HEK293T (cell line): ENCODE results near the gene TXK.

ENCODE experiments used
- CTCF ChIA-PET: fragments of 350-600 bp; formaldehyde crosslinking; extraction: SDS; loops from one replicate; lab custom pipeline; 2021; ENCODE audit warnings: antibody characterized with exemption, inconsistent platforms; lab: Yijun Ruan, JAX
- POLR2A ChIA-PET: fragments of 350-600 bp; formaldehyde crosslinking; extraction: SDS; loops from one replicate; lab custom pipeline; 2020; ENCODE audit warnings: antibody characterized with exemption, inconsistent platforms; lab: Yijun Ruan, JAX
- DNase-seq: peaks from one replicate; pipeline ENCODE4 v3.0.0; 2012; ENCODE audit warnings: mixed read lengths; ENCODE audit errors: extremely low spot score
- ARNT ChIP-seq: fragments of 450-650 bp; IDR thresholded peaks from 2 replicates; pipeline ENCODE4 v1.6.1; 2017; ENCODE audit warnings: mild to moderate bottlenecking
- BHLHE40 ChIP-seq: fragments of 450-650 bp; IDR thresholded peaks from 2 replicates; pipeline ENCODE4 v1.6.1; 2016; ENCODE audit warnings: mild to moderate bottlenecking, moderate library complexity, borderline replicate concordance
- CTBP1 ChIP-seq: fragments of 450-650 bp; IDR thresholded peaks from 2 replicates; pipeline ENCODE4 v1.6.1; 2016; ENCODE audit warnings: borderline replicate concordance
- ELF4 ChIP-seq: fragments of 450-650 bp; IDR thresholded peaks from 2 replicates; pipeline ENCODE4 v1.6.1; 2017; ENCODE audit warnings: antibody characterized with exemption
- FOXA1 ChIP-seq: fragments of 450-650 bp; IDR thresholded peaks from 2 replicates; pipeline ENCODE4 v1.6.1; 2016; ENCODE audit warnings: mild to moderate bottlenecking
- FOXK2 ChIP-seq: fragments of 450-650 bp; IDR thresholded peaks from 2 replicates; pipeline ENCODE4 v1.6.1; 2016; ENCODE audit warnings: mild to moderate bottlenecking
- FOXM1 ChIP-seq: fragments of 450-650 bp; IDR thresholded peaks from 2 replicates; pipeline ENCODE4 v1.6.1; 2017; ENCODE audit warnings: mild to moderate bottlenecking, borderline replicate concordance
- HDGF ChIP-seq: fragments of 450-650 bp; IDR thresholded peaks from 2 replicates; pipeline ENCODE4 v1.6.1; 2017; ENCODE audit warnings: antibody characterized with exemption, borderline replicate concordance
- L3MBTL2 ChIP-seq: fragments of 450-650 bp; conservative IDR thresholded peaks from 2 replicates; pipeline ENCODE4 v1.6.1; 2016; ENCODE audit warnings: mild to moderate bottlenecking
- LEF1 ChIP-seq: fragments of 450-650 bp; IDR thresholded peaks from 2 replicates; pipeline ENCODE4 v1.6.1; 2017; ENCODE audit warnings: mild to moderate bottlenecking, borderline replicate concordance
- NFRKB ChIP-seq: fragments of 450-650 bp; IDR thresholded peaks from 2 replicates; pipeline ENCODE4 v1.6.1; 2016; ENCODE audit warnings: mild to moderate bottlenecking, moderate library complexity
- SP1 ChIP-seq: fragments of 450-650 bp; IDR thresholded peaks from 2 replicates; pipeline ENCODE4 v1.6.1; 2017
- SUZ12 ChIP-seq: fragments of 450-650 bp; IDR thresholded peaks from 2 replicates; pipeline ENCODE4 v1.6.1; 2016; ENCODE audit warnings: mild to moderate bottlenecking
- TARDBP ChIP-seq: fragments of 450-650 bp; IDR thresholded peaks from 2 replicates; pipeline ENCODE4 v1.6.1; 2016
- ZNF384 ChIP-seq: fragments of 450-650 bp; IDR thresholded peaks from 2 replicates; pipeline ENCODE4 v1.6.1; 2016
- TF ChIP-seq, protein P1 (sequence below): fragments of 450-650 bp; IDR thresholded peaks from 2 replicates; pipeline ENCODE4 v1.6.1; 2016

Gene TXK

DNA sequence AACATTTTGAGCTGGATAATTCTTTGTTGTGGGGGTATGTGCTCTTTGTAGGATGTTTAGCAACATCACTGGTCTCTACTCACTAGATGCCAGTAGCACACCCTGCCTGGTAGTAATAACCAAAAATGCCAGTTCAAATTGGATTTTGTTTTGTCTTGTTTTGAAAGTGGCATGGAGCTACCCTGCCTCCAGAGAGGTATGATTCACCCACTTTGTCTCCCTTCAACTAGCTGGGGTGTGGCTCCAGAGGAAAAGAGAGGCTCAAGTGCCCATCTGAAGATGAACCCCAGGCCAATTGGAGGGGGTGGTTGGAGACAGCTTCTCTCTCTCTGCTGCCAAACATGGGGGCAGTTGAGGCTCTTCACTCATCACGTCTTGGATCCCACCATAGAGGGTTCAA is 83.0 kb downstream of the TXK start:
- no peak for TF ChIP-seq SUZ12
- no peak for TF ChIP-seq FOXK2
- no peak for TF ChIP-seq HDGF
- no peak for TF ChIP-seq TARDBP
- no peak for TF ChIP-seq L3MBTL2
- no peak for TF ChIP-seq SP1
- TF ChIP-seq ELF4: no peak
- TF ChIP-seq CTBP1: no peak
- TF ChIP-seq NFRKB: no peak
- TF ChIP-seq, protein P1, sequence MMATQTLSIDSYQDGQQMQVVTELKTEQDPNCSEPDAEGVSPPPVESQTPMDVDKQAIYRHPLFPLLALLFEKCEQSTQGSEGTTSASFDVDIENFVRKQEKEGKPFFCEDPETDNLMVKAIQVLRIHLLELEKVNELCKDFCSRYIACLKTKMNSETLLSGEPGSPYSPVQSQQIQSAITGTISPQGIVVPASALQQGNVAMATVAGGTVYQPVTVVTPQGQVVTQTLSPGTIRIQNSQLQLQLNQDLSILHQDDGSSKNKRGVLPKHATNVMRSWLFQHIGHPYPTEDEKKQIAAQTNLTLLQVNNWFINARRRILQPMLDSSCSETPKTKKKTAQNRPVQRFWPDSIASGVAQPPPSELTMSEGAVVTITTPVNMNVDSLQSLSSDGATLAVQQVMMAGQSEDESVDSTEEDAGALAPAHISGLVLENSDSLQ: no peak
- no peak for TF ChIP-seq FOXA1
- no peak for TF ChIP-seq FOXM1
- no peak for TF ChIP-seq ARNT
- TF ChIP-seq BHLHE40: no peak
- no peak for TF ChIP-seq LEF1
- TF ChIP-seq ZNF384: no peak
- ChIA-PET POLR2A (no interaction called here), CTCF (no interaction called here)
- DNase-seq: no peak

DNA sequence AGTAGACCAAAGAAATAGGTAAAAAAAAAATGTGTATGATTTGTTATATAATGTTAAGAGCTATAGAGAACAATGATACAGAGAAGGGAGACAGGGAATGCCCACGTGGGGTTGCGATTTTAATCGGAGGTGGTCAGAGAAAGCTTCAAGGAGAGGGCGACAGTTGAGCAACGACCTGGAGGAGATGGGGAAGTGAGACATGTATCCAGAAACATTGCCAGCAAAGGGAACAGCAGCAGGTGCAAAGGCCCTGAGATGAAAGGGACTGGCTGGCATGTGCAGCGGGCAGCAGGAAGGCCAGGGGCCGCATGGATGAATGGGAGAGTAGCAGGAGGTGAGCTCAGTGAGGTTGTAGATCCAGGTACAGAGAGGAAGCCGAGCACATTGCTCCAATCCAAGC is 84.6 kb downstream of the TXK start:
- ChIA-PET POLR2A (no interaction called here), CTCF (no interaction called here)
- no peak for TF ChIP-seq TARDBP
- TF ChIP-seq BHLHE40: no peak
- DNase-seq: no peak

DNA sequence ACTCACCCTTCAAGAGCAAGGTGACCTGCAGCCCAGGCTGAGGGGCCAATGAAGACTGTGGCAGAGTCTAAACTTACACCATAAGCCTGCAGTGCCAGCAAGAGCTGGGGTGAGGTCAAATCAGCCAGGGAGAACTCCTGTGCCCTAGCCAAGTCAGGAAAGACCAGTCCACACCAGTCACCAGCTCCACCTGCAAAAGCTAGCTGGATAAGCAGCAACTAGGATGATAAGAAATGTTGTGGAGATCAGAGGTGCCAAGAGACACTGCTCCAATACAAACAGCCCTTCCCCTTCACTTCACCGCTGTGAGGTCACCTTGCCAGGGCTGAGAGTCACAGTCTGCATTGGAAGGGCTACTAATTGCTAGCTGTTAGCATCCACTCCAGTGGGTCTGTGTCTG is 86.2 kb downstream of the TXK start:
- DNase-seq: no peak
- ChIA-PET CTCF (no interaction called here), POLR2A (no interaction called here)
- no peak for TF ChIP-seq ELF4
- TF ChIP-seq CTBP1: no peak

DNA sequence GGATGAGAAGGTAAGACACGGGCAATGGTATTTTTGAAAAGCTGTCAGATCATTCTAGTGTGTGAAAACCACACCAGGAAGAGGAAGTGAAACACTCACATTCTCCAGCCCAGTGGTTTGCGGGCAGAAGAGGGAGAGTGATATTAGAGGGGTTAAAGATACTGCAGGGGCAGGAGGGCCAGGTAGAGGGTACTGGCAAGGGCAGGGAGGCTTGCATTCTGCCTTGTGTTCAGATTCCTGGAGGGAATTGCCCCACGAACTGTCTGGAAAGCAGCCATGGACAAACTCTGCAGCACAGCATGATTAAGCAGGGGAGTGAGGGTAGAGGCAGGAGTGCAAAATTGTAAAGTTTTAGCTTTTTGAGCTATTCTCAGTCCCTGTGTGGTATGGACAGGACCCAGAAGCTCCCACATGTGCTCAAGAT is 86.6 kb downstream of the TXK start:
- POLR2A ChIA-PET: no interaction called here

DNA sequence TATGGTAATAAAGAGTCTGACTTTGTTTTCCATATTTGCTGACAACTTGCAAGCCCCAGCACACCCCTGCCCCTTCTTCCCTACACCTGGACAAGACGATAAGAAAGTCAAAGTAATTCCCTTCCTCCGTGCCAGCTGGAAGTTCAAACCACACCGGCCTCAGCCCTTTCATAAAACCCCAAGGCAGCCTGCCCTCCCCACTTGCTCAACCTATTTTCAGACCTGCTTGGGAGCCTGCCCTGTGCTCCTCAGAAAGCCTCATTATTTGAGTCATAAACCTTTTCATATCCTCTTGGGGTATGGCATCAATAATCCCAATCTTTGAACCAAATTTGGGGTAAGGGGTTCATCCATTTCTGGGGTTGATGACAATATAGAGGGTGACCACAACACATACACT is 88.0 kb downstream of the TXK start:
- no peak for TF ChIP-seq ELF4
- TF ChIP-seq HDGF: no peak
- TF ChIP-seq FOXK2: no peak
- TF ChIP-seq NFRKB: no peak
- TF ChIP-seq, protein P1: no peak
- no peak for TF ChIP-seq BHLHE40
- TF ChIP-seq TARDBP: no peak
- no peak for TF ChIP-seq FOXM1
- TF ChIP-seq L3MBTL2: no peak
- no peak for TF ChIP-seq SUZ12
- TF ChIP-seq FOXA1: no peak
- TF ChIP-seq ZNF384: no peak
- POLR2A ChIA-PET: no interaction called here
- CTCF ChIA-PET: interaction anchor here (0.6 to 1.5 kb wide), 2 partner anchors 12 to 121 kb away, joined by 3 read pairs; no protein-coding TSS in a partner anchor
- DNase-seq: no peak

More for the DNA sequence above, 86.6 kb downstream of the TXK start:
- TF ChIP-seq L3MBTL2: no peak
- no peak for TF ChIP-seq LEF1
- TF ChIP-seq TARDBP: no peak
- no peak for TF ChIP-seq SUZ12
- TF ChIP-seq ZNF384: no peak
- no peak for TF ChIP-seq SP1
- TF ChIP-seq, protein P1: no peak
- TF ChIP-seq NFRKB: no peak
- TF ChIP-seq FOXK2: no peak
- TF ChIP-seq ELF4: no peak
- no peak for TF ChIP-seq BHLHE40
- TF ChIP-seq ARNT: no peak
- no peak for TF ChIP-seq HDGF
- DNase-seq: no peak
- CTCF ChIA-PET: no interaction called here

DNA sequence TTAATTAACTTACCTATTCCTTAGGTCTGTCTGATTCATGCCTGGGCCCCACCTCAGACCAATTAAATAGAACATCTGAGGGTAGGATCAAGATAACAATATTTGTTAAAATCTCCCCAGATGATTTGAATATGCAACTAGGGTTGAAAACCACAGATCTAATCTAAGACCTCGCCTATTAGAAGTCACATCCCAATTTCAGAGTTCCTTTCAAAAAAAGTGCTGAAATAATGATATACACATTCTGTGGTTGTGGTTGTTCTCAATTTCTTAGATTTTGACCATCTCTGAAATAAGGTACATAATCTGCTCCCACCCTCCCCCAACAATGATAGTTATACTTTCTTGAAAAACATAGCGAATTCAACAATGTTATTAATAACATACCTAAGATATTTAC is 89.8 kb downstream of the TXK start:
- ChIA-PET CTCF (interaction anchor here (0.6 kb wide), 1 partner anchor 25 kb away, joined by 3 read pairs; no protein-coding TSS in a partner anchor), POLR2A (no interaction called here)
- DNase-seq: no peak
- TF ChIP-seq ARNT: no peak
- no peak for TF ChIP-seq LEF1
- TF ChIP-seq, protein P1: no peak
- TF ChIP-seq ELF4: no peak
- TF ChIP-seq ZNF384: no peak
- no peak for TF ChIP-seq FOXA1
- no peak for TF ChIP-seq NFRKB
- TF ChIP-seq TARDBP: no peak
- TF ChIP-seq FOXK2: no peak
- no peak for TF ChIP-seq CTBP1
- TF ChIP-seq SUZ12: no peak
- no peak for TF ChIP-seq HDGF
- TF ChIP-seq BHLHE40: no peak
- no peak for TF ChIP-seq FOXM1
